Adrenal gland (tissue), 12 donors: ENCODE measurements around the gene VEZT. TPM values are rescaled to one million over a fixed set of nuclear protein-coding genes. Genes with fewer than 3 reads are reported as not detected.

Source experiments
- DNase-seq, 7 donors: peaks; one replicate each; pipeline ENCODE4 v3.0.0-alpha.2; 2019 to 2020
- H3K27ac ChIP-seq, 5 donors: fragments of 200-600 bp; sonication (generic) in 4 of 5; 1 replicate in 3 of 5; 2 replicates in 2 of 5; pipeline versions ENCODE4 v1.5.1 to v1.8.0; 2016 to 2020; ENCODE audit warnings: mild to moderate bottlenecking in 1 of 5
- H3K27me3 ChIP-seq: fragments of 200-600 bp; 2 replicates; pipeline ENCODE4 v1.8.0; 2021
- H3K36me3 ChIP-seq, 2 donors: fragments of 200-600 bp; replicated peaks in 1 of 2; 1 replicate in 1 of 2; 2 replicates in 1 of 2; pipeline versions ENCODE4 v1.5.1 to v1.8.0; 2018 to 2022
- H3K4me1 ChIP-seq, 2 donors: fragments of 200-600 bp; replicated peaks in 1 of 2; 1 replicate in 1 of 2; 2 replicates in 1 of 2; pipeline versions ENCODE4 v1.5.1 to v1.8.0; 2018 to 2021
- H3K4me3 ChIP-seq, 4 donors: fragments of 200-600 bp; sonication (generic) in 3 of 4; one replicate each; pipeline ENCODE4 v1.5.1; 2016 to 2018
- H3K9me3 ChIP-seq, 3 donors: fragments of 200-600 bp; sonication (generic) in 1 of 3; replicated peaks in 1 of 3; 1 replicate in 2 of 3; 2 replicates in 1 of 3; pipeline versions ENCODE4 v1.5.1 to v1.8.0; 2016 to 2021
- CTCF ChIP-seq, 6 experiments: fragments of 450-650 bp in 4 of 6; fragments of 200-600 bp in 2 of 6; sonication (generic) in 1 of 6; IDR thresholded peaks; 1 replicate in 5 of 6; 2 replicates in 1 of 6; pipeline versions ENCODE4 v1.5.1 to v1.8.0; 2016 to 2021; ENCODE audit warnings: antibody characterized with exemption in 6 of 6, mild to moderate bottlenecking in 2 of 6, moderate library complexity in 1 of 6
- POLR2A ChIP-seq, 2 donors: fragments of 450-650 bp; IDR thresholded peaks; one replicate each; pipeline ENCODE4 v1.6.1; 2017; ENCODE audit warnings: antibody characterized with exemption in 2 of 2, mild to moderate bottlenecking in 2 of 2, moderate library complexity in 1 of 2
- WGBS, 4 donors: extraction: QIAGEN DNeasy Blood & Tissue Kit in 2 of 4; methylation state at CpG; one replicate each; pipeline versions ENCODE4 v1.1.5 to v1.1.7; 2013 to 2017; 5-methylcytosine and 5-hydroxymethylcytosine counted together
- intact Hi-C, 2 donors: fragments of 100-400 bp; cut with DNase I; formaldehyde crosslinking; loops; one replicate each; pipeline versions ENCODE4 v1.14.1 to v1.15.0; 2022 to 2023
- polyA plus RNA-seq, 3 donors: library from polyadenylated mRNA; stranded (reverse); fragments of 200-250 nt in 2 of 3; fragments of 350-450 nt in 1 of 3; fragmentation: Illumina TruSeq in 1 of 3; extraction: RNeasy Lipid Tissue Mini Kit (QIAGEN cat#74804) in 1 of 3; gene quantifications; one replicate each; pipeline ENCODE4 v1.2.3, GENCODE V29; 2013 to 2014
- total RNA-seq, 9 donors: library from RNA; depleted of rRNA in 4 of 9; stranded (reverse); fragments of >200 nt in 4 of 9; fragments of 120-200 nt in 1 of 9; fragmentation: NEBNext Ultra II Directional in 1 of 9; extraction: Animal tissue kit (Norgen Biotek cat#: 25700) in 1 of 9; gene quantifications; one replicate each; pipeline versions ENCODE4 v1.1.0 to v1.2.4, GENCODE V29; 2013 to 2023
- donor health status: healthy with polysubstance abuse.
- donor health status: Bipolar disorder and iron deficiency.
- donor health status: DM: yes; HTN: yes; CAD: no.
- donor health status: DM: no; HTN: no; CAD: no.
- donor health status: DM: no; HTN: no; CAD: no.
- donor health status: DM: yes; HTN: yes; CAD: no.

The VEZT gene
- total and polyA plus RNA-seq, 12 donors = 34.8 to 189 (median 88.3) TPM

GRCh38 chr12:95216711-95217376 lies 763 bp upstream of the VEZT start:
- 0 to 3% (median 1%) methylated on average over 10 to 45 of the region's 45 CpGs for WGBS, 4 donors
- no peak for DNase-seq
- Histone ChIP-seq H3K27ac (peak overlapping the region; percentile 81 to 98 (median 93)), H3K4me1 (peaks cover 5 to 50% of the 10 kb centered on the region in 2 donors), H3K36me3 (no peaks in the 10 kb centered on the region), H3K9me3 (no peaks in the 10 kb centered on the region), H3K27me3 (no peaks in the 10 kb centered on the region), H3K4me3 (peak overlapping the region; percentile 13 to 88 (median 80))
- TF ChIP-seq CTCF (IDR thresholded peaks at IDR 0.05) (no peak), POLR2A (IDR thresholded peaks at IDR 0.05) (no peak)
- intact Hi-C loops = loop anchor here (2.0 to 10.0 kb wide), 4 partner anchors 52 to 118 kb away; no protein-coding TSS in a partner anchor

- peaks cover 5 to 61% of the 10 kb centered on the region in 2 donors for H3K4me1 ChIP-seq
- intact Hi-C loops = loop anchor here (10.0 kb wide), 3 partner anchors 54 to 116 kb away; no protein-coding TSS in a partner anchor
Observed at GRCh38 chr12:95218150-95219133, 835 bp downstream of the VEZT start.

GRCh38 chr12:95220190-95220589 lies 2.6 kb downstream of the VEZT start:
- WGBS, 4 donors = 46 to 66% (median 59%) methylated on average over 4 of the region's 4 CpGs
- H3K9me3 ChIP-seq = no peaks in the 10 kb centered on the region
- H3K27me3 ChIP-seq = no peaks in the 10 kb centered on the region
- intact Hi-C loops = no loop called here
- DNase-seq = peak in 4 of 7 donors; percentile 30 to 63 (median 48)
- TF ChIP-seq POLR2A (IDR thresholded peaks at IDR 0.05) (no peak), CTCF (IDR thresholded peaks at IDR 0.05) (no peak)
- peak overlapping the region in 1 of 4 donors; percentile 2 for H3K4me3 ChIP-seq
- H3K36me3 ChIP-seq = peaks cover 0 to 3% of the 10 kb centered on the region in 2 donors
- H3K4me1 ChIP-seq = peaks cover 5 to 63% of the 10 kb centered on the region in 2 donors
- H3K27ac ChIP-seq = peak overlapping the region in 4 of 5 donors; percentile 38 to 97 (median 62)

More at GRCh38 chr12:95218150-95219133, 835 bp downstream of the VEZT start:
- Histone ChIP-seq H3K4me3 (peak overlapping the region in 3 of 4 donors; percentile 14 to 88 (median 86)), H3K36me3 (no peaks in the 10 kb centered on the region), H3K9me3 (no peaks in the 10 kb centered on the region), H3K27ac (peak overlapping the region; percentile 86 to 98 (median 93)), H3K27me3 (no peaks in the 10 kb centered on the region)
- WGBS, 4 donors = 1 to 2% (median 2%) methylated on average over 27 to 35 of the region's 35 CpGs
- TF ChIP-seq POLR2A (IDR thresholded peaks at IDR 0.05) (peak in 1 of 2 donors; percentile 51), CTCF (IDR thresholded peaks at IDR 0.05) (no peak)
- peak in 6 of 7 donors; percentile 87 to 95 (median 90) for DNase-seq

GRCh38 chr12:95220726-95221125 lies 3.1 kb downstream of the VEZT start:
- no peak for DNase-seq
- H3K36me3 ChIP-seq = peaks cover 0 to 3% of the 10 kb centered on the region in 2 donors
- peak overlapping the region in 1 of 5 donors; percentile 39 for H3K27ac ChIP-seq
- H3K9me3 ChIP-seq = no peaks in the 10 kb centered on the region
- H3K4me1 ChIP-seq = peaks cover 5 to 61% of the 10 kb centered on the region in 2 donors
- no peak overlapping the region for H3K4me3 ChIP-seq
- no peaks in the 10 kb centered on the region for H3K27me3 ChIP-seq
- intact Hi-C loops = no loop called here
- TF ChIP-seq POLR2A (IDR thresholded peaks at IDR 0.05) (no peak), CTCF (IDR thresholded peaks at IDR 0.05) (no peak)
